Measurements from ENCODE around the gene ADGRD1. TPM values are rescaled to one million over a fixed set of nuclear protein-coding genes. Genes with fewer than 3 reads are reported as not detected.

Gene ADGRD1
- polyA plus RNA-seq, 3 donors = 4.7 to 17.9 (median 4.9) TPM

- Histone ChIP-seq H4K20me1 (ENCODE audit: insufficient read depth, low read length) (no peaks in the 10 kb centered on the region), H3K36me3 (replicated peaks in 1 of 2; ENCODE audit: control insufficient read depth in 1 of 2, insufficient read depth in 2 of 2, low read length in 2 of 2) (no peaks in the 10 kb centered on the region), H3K79me2 (ENCODE audit: insufficient read depth, low read length) (no peaks in the 10 kb centered on the region), H3K27me3 (ENCODE audit: control insufficient read depth in 2 of 2, insufficient read depth in 2 of 2, low read length in 2 of 2) (no peaks in the 10 kb centered on the region), H3K4me2 (replicated peaks; ENCODE audit: extremely low read depth, low read length, poor library complexity, severe bottlenecking) (no peak overlapping the region), H3K9ac (ENCODE audit: insufficient read depth, low read length, poor library complexity, severe bottlenecking) (no peak overlapping the region), H3K4me1 (ENCODE audit: control insufficient read depth in 1 of 2, insufficient read depth in 2 of 2, low read length in 2 of 2) (peaks cover 0 to 6% of the 10 kb centered on the region in 2 donors), H3K27ac (ENCODE audit: low read depth in 1 of 2, low read length in 2 of 2) (no peak overlapping the region), H3K9me3 (replicated peaks in 1 of 2; ENCODE audit: control insufficient read depth in 1 of 2, insufficient read depth in 1 of 2, low read length in 2 of 2) (peaks cover 6 to 21% of the 10 kb centered on the region in 2 donors), H2AFZ (ENCODE audit: insufficient read depth, low read depth, low read length, poor library complexity, severe bottlenecking) (no peak overlapping the region), H3K4me3 (replicated peaks in 1 of 3; ENCODE audit: low read depth in 2 of 3, low read length in 3 of 3) (no peak overlapping the region)
- Mint-ChIP-seq H3K27ac (no peak overlapping the region), H3K27me3 (ENCODE audit: low read depth in 3 of 3) (peaks cover 15 to 28% (median 15%) of the 10 kb centered on the region in 3 donors), H3K9me3 (peaks cover 19 to 33% (median 23%) of the 10 kb centered on the region in 7 donors), H3K4me1 (peaks cover 7% of the 10 kb centered on the region), H3K4me3 (no peak overlapping the region), H3K36me3 (no peaks in the 10 kb centered on the region)
- WGBS (ENCODE audit: insufficient coverage) = 96% methylated on average over 3 of the region's 7 CpGs
- no peak for TF ChIP-seq CTCF (IDR thresholded peaks at IDR 0.05)
- intact Hi-C loops (cut with micrococcal nuclease) = no loop called here
- DNase-seq = no peak
These were observed 7.8 kb upstream of the ADGRD1 start for GRCh38 chr12:130945786-130946492.

GRCh38 chr12:130947028-130947613, 6.6 kb upstream of the ADGRD1 start:
- Histone ChIP-seq H3K4me1 (ENCODE audit: control insufficient read depth in 1 of 2, insufficient read depth in 2 of 2, low read length in 2 of 2) (peaks cover 0 to 6% of the 10 kb centered on the region in 2 donors), H3K4me2 (replicated peaks; ENCODE audit: extremely low read depth, low read length, poor library complexity, severe bottlenecking) (no peak overlapping the region), H3K9me3 (replicated peaks in 1 of 2; ENCODE audit: control insufficient read depth in 1 of 2, insufficient read depth in 1 of 2, low read length in 2 of 2) (peaks cover 6 to 19% of the 10 kb centered on the region in 2 donors), H3K27ac (ENCODE audit: low read depth in 1 of 2, low read length in 2 of 2) (no peak overlapping the region), H2AFZ (ENCODE audit: insufficient read depth, low read depth, low read length, poor library complexity, severe bottlenecking) (peak overlapping the region; percentile 15), H3K9ac (ENCODE audit: insufficient read depth, low read length, poor library complexity, severe bottlenecking) (no peak overlapping the region), H3K79me2 (ENCODE audit: insufficient read depth, low read length) (no peaks in the 10 kb centered on the region), H3K27me3 (ENCODE audit: control insufficient read depth in 2 of 2, insufficient read depth in 2 of 2, low read length in 2 of 2) (no peaks in the 10 kb centered on the region), H3K4me3 (replicated peaks in 1 of 3; ENCODE audit: low read depth in 2 of 3, low read length in 3 of 3) (no peak overlapping the region), H4K20me1 (ENCODE audit: insufficient read depth, low read length) (no peaks in the 10 kb centered on the region), H3K36me3 (replicated peaks in 1 of 2; ENCODE audit: control insufficient read depth in 1 of 2, insufficient read depth in 2 of 2, low read length in 2 of 2) (no peaks in the 10 kb centered on the region)
- H3K4me3 Mint-ChIP-seq = no peak overlapping the region
- peaks cover 9% of the 10 kb centered on the region for H3K4me1 Mint-ChIP-seq
- H3K36me3 Mint-ChIP-seq = no peaks in the 10 kb centered on the region
- peaks cover 19 to 27% (median 21%) of the 10 kb centered on the region in 7 donors for H3K9me3 Mint-ChIP-seq
- H3K27ac Mint-ChIP-seq = no peak overlapping the region
- peaks cover 15 to 28% (median 15%) of the 10 kb centered on the region in 3 donors for H3K27me3 Mint-ChIP-seq (ENCODE audit: low read depth in 3 of 3)
- WGBS (ENCODE audit: insufficient coverage) = no CpG with 5 or more reads among the region's 2 CpGs
- peak; percentile 7 to 32 (median 23) for DNase-seq
- no peak for TF ChIP-seq CTCF (IDR thresholded peaks at IDR 0.05)
- intact Hi-C loops (cut with micrococcal nuclease) = no loop called here
